ENCODE results near the gene SPACA7.

DNA sequence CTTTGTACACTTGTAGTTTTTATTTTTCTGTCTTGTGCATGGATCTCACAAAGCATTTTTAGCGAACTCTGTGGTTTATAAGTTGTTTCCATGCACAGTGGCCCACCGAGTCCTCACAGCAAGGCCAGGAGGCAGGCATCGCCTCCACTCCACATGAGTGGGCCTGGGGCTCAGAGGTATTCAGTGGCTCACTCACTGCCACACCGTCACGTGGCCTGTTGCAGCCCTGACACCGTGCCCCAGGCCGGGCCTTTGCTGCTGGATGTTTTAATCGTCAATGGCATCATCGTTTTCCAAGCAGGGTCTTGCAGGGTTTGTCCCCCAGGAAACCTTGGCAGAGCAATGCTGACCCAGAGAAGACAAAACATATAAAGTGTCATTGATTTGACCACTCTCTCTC, 59.8 kb downstream of the SPACA7 start:
- TF ChIP-seq, protein P1, sequence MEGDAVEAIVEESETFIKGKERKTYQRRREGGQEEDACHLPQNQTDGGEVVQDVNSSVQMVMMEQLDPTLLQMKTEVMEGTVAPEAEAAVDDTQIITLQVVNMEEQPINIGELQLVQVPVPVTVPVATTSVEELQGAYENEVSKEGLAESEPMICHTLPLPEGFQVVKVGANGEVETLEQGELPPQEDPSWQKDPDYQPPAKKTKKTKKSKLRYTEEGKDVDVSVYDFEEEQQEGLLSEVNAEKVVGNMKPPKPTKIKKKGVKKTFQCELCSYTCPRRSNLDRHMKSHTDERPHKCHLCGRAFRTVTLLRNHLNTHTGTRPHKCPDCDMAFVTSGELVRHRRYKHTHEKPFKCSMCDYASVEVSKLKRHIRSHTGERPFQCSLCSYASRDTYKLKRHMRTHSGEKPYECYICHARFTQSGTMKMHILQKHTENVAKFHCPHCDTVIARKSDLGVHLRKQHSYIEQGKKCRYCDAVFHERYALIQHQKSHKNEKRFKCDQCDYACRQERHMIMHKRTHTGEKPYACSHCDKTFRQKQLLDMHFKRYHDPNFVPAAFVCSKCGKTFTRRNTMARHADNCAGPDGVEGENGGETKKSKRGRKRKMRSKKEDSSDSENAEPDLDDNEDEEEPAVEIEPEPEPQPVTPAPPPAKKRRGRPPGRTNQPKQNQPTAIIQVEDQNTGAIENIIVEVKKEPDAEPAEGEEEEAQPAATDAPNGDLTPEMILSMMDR (conservative IDR thresholded peaks at IDR 0.05; ENCODE audit: low read depth, low read length) = no peak
- no peak for TF ChIP-seq EZH2 (IDR thresholded peaks at IDR 0.05; ENCODE audit: low read length, unreplicated experiment)
